ENCODE data around the gene SQSTM1.
A peak's percentile ranks its signal among the peaks of the same experiment; 100 is the strongest.

DNA sequence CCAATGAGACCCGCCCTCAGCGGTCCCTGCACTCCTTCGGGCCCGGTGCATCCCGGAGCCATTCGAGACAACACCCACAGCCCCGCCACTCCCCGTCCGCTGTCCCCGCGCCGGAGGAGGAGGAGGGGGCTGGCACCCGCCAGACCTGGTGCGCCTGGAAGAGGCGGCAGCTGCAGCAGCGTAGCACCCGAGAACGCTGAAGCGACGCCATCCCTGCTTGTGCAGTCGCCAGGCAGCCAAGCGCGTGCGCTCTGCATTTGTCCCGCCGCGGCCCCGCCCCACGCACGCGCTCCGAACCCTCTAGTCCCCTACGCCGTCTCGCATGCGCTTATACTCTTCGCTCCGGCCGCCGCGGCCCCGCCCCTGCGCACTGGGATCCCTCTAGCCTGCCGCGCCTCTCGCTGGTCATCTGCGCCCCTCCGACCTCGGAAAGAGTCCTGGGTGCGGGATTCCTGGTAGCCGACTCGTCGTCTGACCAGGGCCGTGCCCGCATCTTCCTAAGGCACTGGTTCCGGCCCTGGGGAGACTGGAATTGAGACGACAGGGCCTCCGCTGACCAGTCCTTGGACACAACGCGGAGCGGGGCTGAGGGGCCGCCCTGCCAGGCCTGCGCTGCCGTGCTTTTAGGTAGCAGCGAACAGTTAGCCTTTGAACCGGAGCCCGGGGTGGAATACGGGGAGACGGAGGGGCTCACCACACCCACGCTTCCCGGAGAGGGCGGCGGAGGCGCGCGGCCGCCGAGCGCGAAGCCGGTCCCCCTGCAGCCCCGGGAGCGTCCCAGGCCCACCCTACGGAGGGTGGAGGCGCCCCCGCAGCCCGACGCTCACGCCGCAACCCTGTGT lies 38.1 kb downstream of the SQSTM1 start, which contains the start of gene MRNIP:
- peak; percentile 45 to 52 for TF ChIP-seq POLR2A (IDR thresholded peaks at IDR 0.05)
- TF ChIP-seq, protein P1, sequence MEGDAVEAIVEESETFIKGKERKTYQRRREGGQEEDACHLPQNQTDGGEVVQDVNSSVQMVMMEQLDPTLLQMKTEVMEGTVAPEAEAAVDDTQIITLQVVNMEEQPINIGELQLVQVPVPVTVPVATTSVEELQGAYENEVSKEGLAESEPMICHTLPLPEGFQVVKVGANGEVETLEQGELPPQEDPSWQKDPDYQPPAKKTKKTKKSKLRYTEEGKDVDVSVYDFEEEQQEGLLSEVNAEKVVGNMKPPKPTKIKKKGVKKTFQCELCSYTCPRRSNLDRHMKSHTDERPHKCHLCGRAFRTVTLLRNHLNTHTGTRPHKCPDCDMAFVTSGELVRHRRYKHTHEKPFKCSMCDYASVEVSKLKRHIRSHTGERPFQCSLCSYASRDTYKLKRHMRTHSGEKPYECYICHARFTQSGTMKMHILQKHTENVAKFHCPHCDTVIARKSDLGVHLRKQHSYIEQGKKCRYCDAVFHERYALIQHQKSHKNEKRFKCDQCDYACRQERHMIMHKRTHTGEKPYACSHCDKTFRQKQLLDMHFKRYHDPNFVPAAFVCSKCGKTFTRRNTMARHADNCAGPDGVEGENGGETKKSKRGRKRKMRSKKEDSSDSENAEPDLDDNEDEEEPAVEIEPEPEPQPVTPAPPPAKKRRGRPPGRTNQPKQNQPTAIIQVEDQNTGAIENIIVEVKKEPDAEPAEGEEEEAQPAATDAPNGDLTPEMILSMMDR (IDR thresholded peaks at IDR 0.05), result peak in 1 of 4 experiments; percentile 11
